Activated naive CD4-positive, alpha-beta T cell treated with anti-CD3 and anti-CD28 coated beads, Interleukin-2, amount 50 U/mL, for 72 hours (primary cell): Measurements from ENCODE around the gene AVEN. TPM values are rescaled to one million over a fixed set of nuclear protein-coding genes. Genes with fewer than 3 reads are reported as not detected.
"Not testable (repeated sequence)": the region's sequence is repeated elsewhere in the genome, so short reads cannot be mapped to it uniquely, and the experiment has no call there.

Source experiments
- ATAC-seq, 2 donors: fragments of 150-1000 bp; cut with Tn5 transposase; 2 replicates each; pipeline ENCODE4 v1.10.0; 2021; ENCODE audit warnings: mild to moderate bottlenecking in 2 of 2, moderate library complexity in 2 of 2
- DNase-seq, 2 donors: peaks; one replicate each; pipeline ENCODE4 v3.0.0; 2021 to 2022; ENCODE audit warnings: low spot score in 2 of 2
- H3K27ac Mint-ChIP-seq, 2 donors: one replicate each; pipeline ENCODE4 v1.8.0; 2022; ENCODE audit warnings: mild to moderate bottlenecking in 2 of 2, mixed read lengths in 2 of 2
- H3K36me3 Mint-ChIP-seq, 2 donors: one replicate each; pipeline ENCODE4 v1.8.0; 2022; ENCODE audit warnings: mixed read lengths in 2 of 2
- H3K9me3 Mint-ChIP-seq, 2 donors: one replicate each; pipeline ENCODE4 v1.8.0; 2022; ENCODE audit warnings: mixed read lengths in 2 of 2
- total RNA-seq, 2 donors: library from RNA; stranded (reverse); gene quantifications; one replicate each; pipeline ENCODE4 v1.2.3, GENCODE V29; 2022

Gene AVEN
- total RNA-seq, 2 donors from 2014 or later, result 6.9 to 9.3 TPM

DNA sequence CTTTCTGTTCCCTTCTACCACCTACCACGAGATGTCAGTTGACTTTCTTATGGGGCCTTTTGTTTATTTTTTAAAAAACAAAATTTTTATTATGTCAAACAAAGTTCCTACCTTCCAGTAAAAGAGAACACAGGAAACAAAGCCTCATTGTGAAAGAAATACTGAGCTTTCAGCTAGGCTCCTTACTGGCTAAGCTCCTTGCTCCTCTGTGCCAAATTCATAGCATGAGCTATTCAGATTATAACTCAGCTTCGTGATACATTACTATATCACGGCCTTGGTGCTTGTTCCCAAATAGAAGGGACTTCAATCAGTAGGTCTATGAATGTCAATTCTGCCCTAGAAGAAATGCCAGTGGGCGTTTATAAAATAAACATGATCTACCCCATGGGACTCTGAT lies 216.5 kb downstream of the AVEN start:
- ATAC-seq (no peak), DNase-seq (no peak)
- Mint-ChIP-seq H3K9me3 (no peaks in the 10 kb centered on the region), H3K27ac (no peak overlapping the region), H3K36me3 (no peaks in the 10 kb centered on the region)

DNA sequence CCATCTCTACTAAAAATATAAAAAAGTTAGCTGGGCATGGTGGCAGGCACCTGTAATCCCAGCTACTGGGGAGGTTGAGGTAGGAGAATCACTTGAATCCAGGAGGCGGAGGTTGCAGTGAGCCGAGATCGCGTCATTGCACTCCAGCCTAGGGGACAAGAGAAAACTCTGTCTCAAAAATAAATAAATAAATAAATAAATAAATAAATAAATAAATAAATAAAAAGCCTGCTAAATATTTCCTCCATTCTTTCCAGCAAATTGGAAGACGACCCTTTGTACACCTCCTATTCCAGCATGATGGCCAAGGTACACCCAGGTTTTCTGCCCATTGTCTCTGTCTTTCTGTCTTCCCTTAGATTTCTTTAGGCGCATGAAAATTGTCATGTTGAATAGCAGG lies 219.5 kb downstream of the AVEN start:
- H3K9me3 Mint-ChIP-seq, DNase-seq: not testable (repeated sequence)

More for the DNA sequence above, 219.5 kb downstream of the AVEN start:
- H3K27ac Mint-ChIP-seq, ATAC-seq, H3K36me3 Mint-ChIP-seq: not testable (repeated sequence)

Other genes with a start within 250 kb of the AVEN start
- not detected for gene CHRM5, start 70.7 kb downstream of the AVEN start, total RNA-seq
- 10 to 100 TPM; 39.5 to 60.1 TPM for gene EMC7, start 62.7 kb upstream of the AVEN start, total RNA-seq
- gene PGBD4, start 62.9 kb upstream of the AVEN start, total RNA-seq, result 1 to 10 TPM; 3.2 to 3.4 TPM
- 10 to 100 TPM; 49.9 to 53.0 TPM for gene KATNBL1, start 170.9 kb upstream of the AVEN start, total RNA-seq
- gene EMC4, start 185.8 kb upstream of the AVEN start, total RNA-seq, result 100 to 1,000 TPM in 1 of 2 donors, 10 to 100 TPM in 1; 90.4 to 107 TPM